Neural cell (in vitro differentiated cells): Measurements from ENCODE around the gene ANKS1A.

Experiments
- CTCF ChIP-seq: fragments of 450-650 bp; IDR thresholded peaks from 2 replicates; pipeline ENCODE4 v1.5.1; 2014; ENCODE audit warnings: antibody characterized with exemption, mild to moderate bottlenecking, moderate library complexity; ENCODE audit not compliant: poor library complexity, severe bottlenecking
- EP300 ChIP-seq: fragments of 450-650 bp; conservative IDR thresholded peaks from 2 replicates; pipeline ENCODE4 v1.6.1; 2014; ENCODE audit warnings: antibody characterized with exemption, mild to moderate bottlenecking, moderate library complexity; ENCODE audit not compliant: poor library complexity, severe bottlenecking
- EZH2 ChIP-seq: fragments of 200-600, 300-800 bp; shearing (Covaris generic), sonication (generic); IDR thresholded peaks from 2 replicates; pipeline ENCODE4 v1.6.1; 2014; ENCODE audit warnings: antibody characterized with exemption, low read length, borderline replicate concordance, mild to moderate bottlenecking; ENCODE audit not compliant: insufficient read depth, poor library complexity, severe bottlenecking
- REST ChIP-seq: IDR thresholded peaks from 2 replicates; pipeline ENCODE4 v1.6.1; 2012; ENCODE audit warnings: borderline replicate concordance
- TAF1 ChIP-seq: IDR thresholded peaks from 2 replicates; pipeline ENCODE4 v1.6.1; 2012; ENCODE audit warnings: low read depth

- TF ChIP-seq CTCF, result no peak
- TF ChIP-seq REST, result no peak
- TF ChIP-seq TAF1, result no peak
- TF ChIP-seq EP300, result no peak
- no peak for TF ChIP-seq EZH2
Measured at GRCh38 chr6:35063701-35064280, 174.7 kb downstream of the ANKS1A start.
